SK-N-SH (cell line): ENCODE measurements around the gene BORA. TPM values are rescaled to one million over a fixed set of nuclear protein-coding genes. Genes with fewer than 3 reads are reported as not detected.

Source experiments
- CTCF ChIA-PET: fragments of 300-600, 350-600 bp; formaldehyde crosslinking; extraction: SDS; loops from one replicate; lab custom pipeline; 2021; lab: Yijun Ruan, JAX
- POLR2A ChIA-PET: fragments of 350-600 bp; sonication (Branson Sonifier 250); formaldehyde crosslinking; extraction: SDS; loops from one replicate; lab custom pipeline; 2020; ENCODE audit warnings: antibody characterized with exemption, inconsistent platforms; lab: Yijun Ruan, JAX
- DNase-seq: peaks from one replicate; pipeline ENCODE4 v3.0.0; 2012
- H2AFZ ChIP-seq: fragments of 200-600 bp; sonication (generic); 2 replicates; pipeline ENCODE4 v1.8.1; 2016; ENCODE audit warnings: antibody characterized with exemption, mild to moderate bottlenecking, low read depth
- H3F3A ChIP-seq: fragments of 200-600 bp; sonication (generic); replicated peaks from 2 replicates; pipeline ENCODE3; 2016; ENCODE audit warnings: antibody characterized with exemption, mild to moderate bottlenecking; ENCODE audit not compliant: insufficient read depth
- H3K27ac ChIP-seq, 2 experiments: fragments of 200-500 bp in 1 of 2; fragments of 200-600 bp in 1 of 2; sonication (Bioruptor generic) in 1 of 2; sonication (generic), shearing (Covaris generic) in 1 of 2; 2 replicates each; pipeline versions ENCODE4 v1.5.1 to v1.6.1; 2014 to 2016; ENCODE audit warnings: low read depth in 2 of 2, inconsistent platforms in 1 of 2, low read length in 1 of 2, mild to moderate bottlenecking in 1 of 2, mixed read lengths in 1 of 2
- H3K27me3 ChIP-seq: fragments of 200-600 bp; sonication (generic), shearing (Covaris generic); 2 replicates; pipeline ENCODE4 v1.6.1; 2016; ENCODE audit warnings: mixed run types; ENCODE audit not compliant: insufficient read depth
- H3K36me3 ChIP-seq, 2 experiments: fragments of 200-500 bp in 1 of 2; fragments of 200-600 bp in 1 of 2; sonication (Bioruptor generic) in 1 of 2; sonication (generic) in 1 of 2; replicated peaks in 1 of 2; 2 replicates each; pipeline versions ENCODE3 to v1.5.1; 2014 to 2016; ENCODE audit warnings: low read length in 1 of 2, mild to moderate bottlenecking in 1 of 2; ENCODE audit not compliant: insufficient read depth in 2 of 2, control insufficient read depth in 1 of 2
- H3K4me1 ChIP-seq, 2 experiments: fragments of 200-500 bp in 1 of 2; fragments of 200-600 bp in 1 of 2; sonication (Bioruptor generic) in 1 of 2; sonication (generic), shearing (Covaris generic) in 1 of 2; 2 replicates each; pipeline versions ENCODE4 v1.5.1 to v1.6.1; 2014 to 2016; ENCODE audit warnings: low read depth in 1 of 2, low read length in 1 of 2, mixed run types in 1 of 2; ENCODE audit not compliant: insufficient read depth in 2 of 2, control insufficient read depth in 1 of 2
- H3K4me2 ChIP-seq: fragments of 200-600 bp; sonication (generic), shearing (Covaris generic); 2 replicates; pipeline ENCODE4 v1.6.1; 2017; ENCODE audit warnings: mixed run types
- H3K4me3 ChIP-seq, 2 experiments: fragments of 200-500 bp in 1 of 2; fragments of 200-600 bp in 1 of 2; sonication (Bioruptor generic) in 1 of 2; sonication (generic), shearing (Covaris generic) in 1 of 2; 2 replicates each; pipeline versions ENCODE4 v1.5.1 to v1.8.1; 2014 to 2016; ENCODE audit warnings: low read depth in 2 of 2, inconsistent platforms in 1 of 2, low read length in 1 of 2, mild to moderate bottlenecking in 1 of 2, mixed read lengths in 1 of 2, moderate library complexity in 1 of 2
- H3K79me2 ChIP-seq: fragments of 200-600 bp; sonication (generic); 2 replicates; pipeline ENCODE4 v1.8.1; 2017; ENCODE audit warnings: mild to moderate bottlenecking; ENCODE audit not compliant: insufficient read depth
- H3K9ac ChIP-seq: fragments of 200-600 bp; sonication (generic); 2 replicates; pipeline ENCODE4 v1.6.1; 2017; ENCODE audit warnings: mixed run types
- H3K9me2 ChIP-seq: fragments of 200-600 bp; sonication (generic); 2 replicates; pipeline ENCODE4 v1.6.1; 2017; ENCODE audit warnings: mixed run types
- H3K9me3 ChIP-seq: fragments of 200-600 bp; sonication (generic); 2 replicates; pipeline ENCODE4 v1.6.1; 2017; ENCODE audit warnings: mixed run types, mild to moderate bottlenecking, moderate library complexity
- H4K20me1 ChIP-seq: fragments of 200-600 bp; sonication (generic); 2 replicates; pipeline ENCODE4 v1.6.1; 2017; ENCODE audit warnings: mild to moderate bottlenecking, mixed run types; ENCODE audit not compliant: insufficient read depth
- CTCF ChIP-seq: fragments of 200-600 bp; sonication (generic); IDR thresholded peaks from 2 replicates; pipeline ENCODE4 v1.6.1; 2017; ENCODE audit warnings: antibody characterized with exemption, mild to moderate bottlenecking, moderate library complexity
- ELF1 ChIP-seq: IDR thresholded peaks from 2 replicates; pipeline ENCODE4 v1.4.0; 2012
- FOSL2 ChIP-seq: IDR thresholded peaks from 2 replicates; pipeline ENCODE4 v1.4.0; 2012; ENCODE audit warnings: low read depth, mild to moderate bottlenecking, moderate library complexity, borderline replicate concordance
- FOXM1 ChIP-seq: IDR thresholded peaks from 2 replicates; pipeline ENCODE4 v1.4.0; 2012; ENCODE audit warnings: low read depth, mild to moderate bottlenecking
- POLR2AphosphoS5 ChIP-seq: IDR thresholded peaks from 2 replicates; pipeline ENCODE4 v1.6.1; 2012; ENCODE audit warnings: low read depth, low read length
- RAD21 ChIP-seq: IDR thresholded peaks from 2 replicates; pipeline ENCODE4 v1.6.1; 2012; ENCODE audit warnings: mild to moderate bottlenecking, low read length
- RXRA ChIP-seq: IDR thresholded peaks from 2 replicates; pipeline ENCODE4 v1.4.0; 2012; ENCODE audit warnings: low read depth, mild to moderate bottlenecking, borderline replicate concordance
- SMC3 ChIP-seq: IDR thresholded peaks from 2 replicates; pipeline ENCODE4 v1.6.1; 2012; ENCODE audit warnings: low read depth, low read length, improper control_type of control experiment
- TCF12 ChIP-seq: IDR thresholded peaks from 2 replicates; pipeline ENCODE4 v1.4.0; 2012
- USF1 ChIP-seq: IDR thresholded peaks from 2 replicates; pipeline ENCODE4 v1.4.0; 2012; ENCODE audit warnings: low read depth, borderline replicate concordance
- USF2 ChIP-seq: fragments of 150-350 bp; IDR thresholded peaks from 2 replicates; pipeline ENCODE4 v1.6.1; 2017; ENCODE audit warnings: antibody characterized with exemption, low read length, low read depth, borderline replicate concordance
- WGBS: methylation state at CpG from one replicate; pipeline ENCODE4 v1.1.6; 2017; ENCODE audit warnings: low lambda C conversion rate; 5-methylcytosine and 5-hydroxymethylcytosine counted together
- polyA plus RNA-seq, 3 experiments: library from polyadenylated mRNA; depleted of rRNA; stranded (reverse); fragments of >200 nt; gene quantifications; 2 replicates each; pipeline ENCODE4 v1.2.3, GENCODE V29; 2012
- TF ChIP-seq, protein P1 (sequence below): fragments of 150-350 bp; IDR thresholded peaks from 2 replicates; pipeline ENCODE4 v1.6.1; 2016; ENCODE audit warnings: mild to moderate bottlenecking, low read depth, low read length

BORA gene
- polyA plus RNA-seq, 1 of the 3 experiments (the other 2 are of a cell fraction) = 1.4 TPM

DNA sequence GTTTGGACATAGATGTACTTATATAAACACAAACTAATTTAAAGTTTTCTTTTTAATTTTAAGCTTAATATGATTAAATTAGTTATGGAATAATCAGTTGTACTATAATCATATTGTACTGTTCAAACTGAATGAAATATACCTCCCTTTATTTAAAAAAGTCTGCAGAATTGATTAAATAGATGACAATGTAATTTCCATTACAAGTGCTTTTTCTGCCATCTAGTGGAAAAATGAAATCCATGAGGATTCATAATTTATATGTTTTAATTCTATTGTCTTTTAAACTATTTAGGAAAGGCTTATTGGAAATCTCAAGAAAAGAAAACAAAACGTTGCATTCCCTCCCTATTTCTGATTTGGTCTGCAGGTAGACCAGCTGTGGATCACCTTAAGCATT, 31.1 kb upstream of the BORA start:
- H3K27ac ChIP-seq = no peak overlapping the region
- no peak overlapping the region for H3K4me3 ChIP-seq
- TF ChIP-seq SMC3 (peak; percentile 33), CTCF (peak; percentile 80), RAD21 (peak; percentile 73)
- TF ChIP-seq, protein P1, sequence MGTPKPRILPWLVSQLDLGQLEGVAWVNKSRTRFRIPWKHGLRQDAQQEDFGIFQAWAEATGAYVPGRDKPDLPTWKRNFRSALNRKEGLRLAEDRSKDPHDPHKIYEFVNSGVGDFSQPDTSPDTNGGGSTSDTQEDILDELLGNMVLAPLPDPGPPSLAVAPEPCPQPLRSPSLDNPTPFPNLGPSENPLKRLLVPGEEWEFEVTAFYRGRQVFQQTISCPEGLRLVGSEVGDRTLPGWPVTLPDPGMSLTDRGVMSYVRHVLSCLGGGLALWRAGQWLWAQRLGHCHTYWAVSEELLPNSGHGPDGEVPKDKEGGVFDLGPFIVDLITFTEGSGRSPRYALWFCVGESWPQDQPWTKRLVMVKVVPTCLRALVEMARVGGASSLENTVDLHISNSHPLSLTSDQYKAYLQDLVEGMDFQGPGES = no peak
- no peaks in the 10 kb centered on the region for H3F3A ChIP-seq
- no peaks in the 10 kb centered on the region for H3K27me3 ChIP-seq
- H2AFZ ChIP-seq = no peak overlapping the region
- no peaks in the 10 kb centered on the region for H3K79me2 ChIP-seq
- peak; percentile 11 for DNase-seq
- H3K9me3 ChIP-seq = no peaks in the 10 kb centered on the region
- 0% methylated on average over 1 of the region's 1 CpG for WGBS
- H3K36me3 ChIP-seq = no peaks in the 10 kb centered on the region
- POLR2A ChIA-PET = interaction anchor here (0.8 kb wide), 1 partner anchor 33 kb away, joined by 3 read pairs; no protein-coding TSS in a partner anchor
- H3K4me2 ChIP-seq = no peak overlapping the region
- H3K9me2 ChIP-seq = no peaks in the 10 kb centered on the region
- CTCF ChIA-PET = interaction anchor here (0.6 to 2.2 kb wide), 14 partner anchors 10 to 1804 kb away, joined by 3 to 10 read pairs (median 4); no protein-coding TSS in a partner anchor
- no peaks in the 10 kb centered on the region for H3K4me1 ChIP-seq
- no peak overlapping the region for H3K9ac ChIP-seq
- no peaks in the 10 kb centered on the region for H4K20me1 ChIP-seq

DNA sequence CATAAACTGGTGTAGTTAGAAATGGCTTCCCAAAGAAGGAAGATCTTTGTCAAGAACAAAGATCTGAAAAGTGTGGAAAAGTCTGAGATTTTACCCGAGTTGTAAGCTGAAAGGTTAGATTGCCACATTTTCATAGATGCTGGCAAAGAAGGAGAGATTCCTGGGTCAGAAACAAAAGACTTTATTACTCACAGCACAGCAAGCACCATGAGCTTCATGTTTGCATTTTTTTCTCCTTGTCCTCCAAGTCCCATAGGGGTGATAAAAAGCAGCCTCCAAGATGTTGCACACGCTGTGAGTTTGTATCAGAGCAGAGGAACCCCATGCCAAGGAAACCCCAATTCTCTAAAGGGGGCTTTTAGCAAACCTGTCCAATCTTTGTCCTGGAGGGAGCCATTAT, 29.6 kb upstream of the BORA start:
- no peaks in the 10 kb centered on the region for H3K79me2 ChIP-seq
- H2AFZ ChIP-seq = no peak overlapping the region
- H3F3A ChIP-seq = no peaks in the 10 kb centered on the region
- H3K27ac ChIP-seq = no peak overlapping the region
- H3K9ac ChIP-seq = no peak overlapping the region
- H3K9me2 ChIP-seq = no peaks in the 10 kb centered on the region
- DNase-seq = no peak
- ChIA-PET POLR2A (no interaction called here), CTCF (interaction anchor here (0.7 to 1.4 kb wide), 3 partner anchors 47 to 1737 kb away, joined by 3 to 4 read pairs (median 4); no protein-coding TSS in a partner anchor)
- 72% methylated on average over 2 of the region's 2 CpGs for WGBS
- no peaks in the 10 kb centered on the region for H3K36me3 ChIP-seq
- no peak overlapping the region for H3K4me2 ChIP-seq
- H4K20me1 ChIP-seq = no peaks in the 10 kb centered on the region
- H3K9me3 ChIP-seq = no peaks in the 10 kb centered on the region
- H3K4me1 ChIP-seq = no peaks in the 10 kb centered on the region
- no peak overlapping the region for H3K4me3 ChIP-seq
- H3K27me3 ChIP-seq = no peaks in the 10 kb centered on the region
- no peak for TF ChIP-seq POLR2AphosphoS5
- TF ChIP-seq, protein P1 = no peak
- no peak for TF ChIP-seq RXRA
- TF ChIP-seq TCF12 = no peak
- TF ChIP-seq FOXM1 = no peak
- no peak for TF ChIP-seq USF1
- no peak for TF ChIP-seq SMC3
- TF ChIP-seq ELF1 = no peak
- no peak for TF ChIP-seq USF2
- no peak for TF ChIP-seq FOSL2
- TF ChIP-seq, all 33 proteins: peak for 0
